ENCODE data around the gene RHOBTB3.
"Not testable (repeated sequence)": the region's sequence is repeated elsewhere in the genome, so short reads cannot be mapped to it uniquely, and the experiment has no call there.

Gene RHOBTB3

GRCh38 chr5:95708876-95709275 is 22.3 kb upstream of the RHOBTB3 start:
- DNase-seq (ENCODE audit: low read depth, low spot score) = no peak
- TF ChIP-seq, protein P1, sequence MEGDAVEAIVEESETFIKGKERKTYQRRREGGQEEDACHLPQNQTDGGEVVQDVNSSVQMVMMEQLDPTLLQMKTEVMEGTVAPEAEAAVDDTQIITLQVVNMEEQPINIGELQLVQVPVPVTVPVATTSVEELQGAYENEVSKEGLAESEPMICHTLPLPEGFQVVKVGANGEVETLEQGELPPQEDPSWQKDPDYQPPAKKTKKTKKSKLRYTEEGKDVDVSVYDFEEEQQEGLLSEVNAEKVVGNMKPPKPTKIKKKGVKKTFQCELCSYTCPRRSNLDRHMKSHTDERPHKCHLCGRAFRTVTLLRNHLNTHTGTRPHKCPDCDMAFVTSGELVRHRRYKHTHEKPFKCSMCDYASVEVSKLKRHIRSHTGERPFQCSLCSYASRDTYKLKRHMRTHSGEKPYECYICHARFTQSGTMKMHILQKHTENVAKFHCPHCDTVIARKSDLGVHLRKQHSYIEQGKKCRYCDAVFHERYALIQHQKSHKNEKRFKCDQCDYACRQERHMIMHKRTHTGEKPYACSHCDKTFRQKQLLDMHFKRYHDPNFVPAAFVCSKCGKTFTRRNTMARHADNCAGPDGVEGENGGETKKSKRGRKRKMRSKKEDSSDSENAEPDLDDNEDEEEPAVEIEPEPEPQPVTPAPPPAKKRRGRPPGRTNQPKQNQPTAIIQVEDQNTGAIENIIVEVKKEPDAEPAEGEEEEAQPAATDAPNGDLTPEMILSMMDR (IDR thresholded peaks at IDR 0.05; ENCODE audit: low read depth, low read length) = no peak
- H3K4me3 ChIP-seq (ENCODE audit: low read depth, low read length) = no peak overlapping the region

DNA sequence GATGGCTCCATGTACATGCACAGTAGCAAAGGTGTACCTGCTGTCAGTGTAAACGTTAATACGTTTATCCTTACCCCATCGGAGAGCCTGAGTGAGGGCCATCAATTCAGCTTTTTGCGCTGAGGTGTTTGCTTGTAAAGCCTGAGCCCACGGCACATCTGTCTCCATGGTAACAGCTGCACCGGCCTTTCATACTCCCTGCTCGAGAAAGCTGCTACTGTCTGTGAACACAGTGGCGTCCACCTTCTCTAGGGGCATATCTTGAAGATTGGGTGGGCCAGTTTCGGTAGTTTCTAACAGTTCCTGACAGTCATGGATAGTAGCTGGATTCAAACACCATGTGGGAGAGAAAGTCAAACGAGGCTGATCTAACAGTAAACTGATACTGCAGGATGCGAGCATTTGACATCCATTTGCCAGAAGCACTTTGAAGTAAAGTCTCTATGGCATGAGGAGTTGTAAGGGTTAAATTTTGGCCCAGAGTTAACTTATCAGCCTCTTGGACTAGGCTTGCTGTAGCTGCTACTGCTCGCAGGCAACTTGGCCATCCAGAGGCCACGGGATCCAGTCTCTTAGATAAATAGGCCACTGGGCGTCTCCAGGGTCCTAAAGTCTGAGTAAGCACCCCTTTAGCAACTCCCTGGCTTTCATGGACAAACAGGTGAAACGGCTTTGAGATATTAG is 21.0 kb upstream of the RHOBTB3 start:
- no peak for DNase-seq (ENCODE audit: low read depth, low spot score)
- H3K4me3 ChIP-seq (ENCODE audit: low read depth, low read length) = no peak overlapping the region
- in situ Hi-C loops (cut with HindIII; ENCODE audit: low sequenced_read_pairs) = no loop called here
- TF ChIP-seq, protein P1 (IDR thresholded peaks at IDR 0.05; ENCODE audit: low read depth, low read length) = no peak

More at GRCh38 chr5:95708876-95709275, 22.3 kb upstream of the RHOBTB3 start:
- in situ Hi-C loops (cut with HindIII; ENCODE audit: low sequenced_read_pairs) = no loop called here

GRCh38 chr5:95710651-95711500 is 20.3 kb upstream of the RHOBTB3 start:
- in situ Hi-C loops (cut with HindIII; ENCODE audit: low sequenced_read_pairs); H3K4me3 ChIP-seq (ENCODE audit: low read depth, low read length); DNase-seq (ENCODE audit: low read depth, low spot score): not testable (repeated sequence)

DNA sequence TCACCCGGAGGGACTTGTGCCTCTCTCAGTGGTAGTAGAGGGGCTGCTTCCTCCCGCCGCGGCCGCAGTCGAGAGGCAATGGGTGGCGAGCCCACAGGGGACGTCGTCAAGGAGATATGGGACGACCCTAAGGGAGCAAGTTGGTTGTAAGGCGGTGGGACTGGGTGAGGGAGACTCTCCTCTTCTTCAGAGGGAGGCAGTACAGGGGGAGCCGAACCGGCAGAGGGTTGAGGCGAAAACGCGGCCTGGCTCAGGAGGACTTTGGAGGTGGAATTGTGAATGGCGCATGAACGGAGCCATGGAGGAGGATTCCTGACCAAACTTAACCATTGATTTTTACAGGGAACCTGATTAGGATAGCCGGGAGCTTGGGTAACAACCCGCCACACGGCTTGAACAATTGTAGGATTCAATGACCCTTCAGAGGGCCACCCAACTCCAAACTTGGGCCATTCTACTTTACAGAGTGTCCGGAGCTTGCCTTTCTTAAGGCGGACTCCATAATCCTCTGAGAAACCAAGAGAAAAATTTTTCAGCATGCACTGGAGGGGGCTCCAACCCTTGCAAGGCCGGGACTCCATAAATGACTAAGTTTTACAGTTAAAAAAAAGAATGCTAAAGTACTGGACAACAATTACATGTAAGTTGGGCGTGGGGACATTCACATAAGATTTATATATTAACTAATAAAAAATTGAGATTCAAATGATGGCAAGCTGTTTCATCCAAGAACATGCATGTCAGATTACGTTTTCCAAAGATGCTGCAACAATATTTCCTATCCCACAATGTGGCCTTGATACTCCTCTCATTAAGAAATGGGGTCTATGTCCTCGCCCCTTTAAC is 19.4 kb upstream of the RHOBTB3 start:
- DNase-seq (ENCODE audit: low read depth, low spot score) = no peak
- H3K4me3 ChIP-seq (ENCODE audit: low read depth, low read length) = no peak overlapping the region
- in situ Hi-C loops (cut with HindIII; ENCODE audit: low sequenced_read_pairs) = no loop called here
- TF ChIP-seq, protein P1 (IDR thresholded peaks at IDR 0.05; ENCODE audit: low read depth, low read length) = no peak

GRCh38 chr5:95712347-95712958 is 18.7 kb upstream of the RHOBTB3 start:
- TF ChIP-seq, protein P1 (IDR thresholded peaks at IDR 0.05; ENCODE audit: low read depth, low read length) = no peak
- peak; percentile 78 for DNase-seq (ENCODE audit: low read depth, low spot score)
- in situ Hi-C loops (cut with HindIII; ENCODE audit: low sequenced_read_pairs) = no loop called here
- H3K4me3 ChIP-seq (ENCODE audit: low read depth, low read length) = no peak overlapping the region

- in situ Hi-C loops (cut with HindIII; ENCODE audit: low sequenced_read_pairs); DNase-seq (ENCODE audit: low read depth, low spot score); H3K4me3 ChIP-seq (ENCODE audit: low read depth, low read length): not testable (repeated sequence)
These were observed 17.9 kb upstream of the RHOBTB3 start for GRCh38 chr5:95713246-95713645.

All from astrocyte of the spinal cord (primary cell).